NCI-H460 (cell line): ENCODE results near the gene KCMF1. TPM values are rescaled to one million over a fixed set of nuclear protein-coding genes. Genes with fewer than 3 reads are reported as not detected.

Experiments
- DNase-seq: peaks from one replicate; pipeline ENCODE4 v3.0.0-alpha.2; 2016; ENCODE audit warnings: low read depth; ENCODE audit errors: extremely low read depth
- small RNA-seq, 2 experiments: library from RNA; depleted of rRNA; stranded (forward); fragments of <200 nt; gene quantifications; one replicate each; pipeline ENCODE3, GENCODE V24; 2014
- total RNA-seq: library from RNA; depleted of rRNA; stranded (reverse); fragments of >200 nt; shearing (Covaris generic); gene quantifications from 2 replicates; pipeline ENCODE4 v1.2.3, GENCODE V29; 2014; rRNA removed

The KCMF1 gene
- total RNA-seq, 1 experiment from 2014 or later, result 92.6 TPM

DNA sequence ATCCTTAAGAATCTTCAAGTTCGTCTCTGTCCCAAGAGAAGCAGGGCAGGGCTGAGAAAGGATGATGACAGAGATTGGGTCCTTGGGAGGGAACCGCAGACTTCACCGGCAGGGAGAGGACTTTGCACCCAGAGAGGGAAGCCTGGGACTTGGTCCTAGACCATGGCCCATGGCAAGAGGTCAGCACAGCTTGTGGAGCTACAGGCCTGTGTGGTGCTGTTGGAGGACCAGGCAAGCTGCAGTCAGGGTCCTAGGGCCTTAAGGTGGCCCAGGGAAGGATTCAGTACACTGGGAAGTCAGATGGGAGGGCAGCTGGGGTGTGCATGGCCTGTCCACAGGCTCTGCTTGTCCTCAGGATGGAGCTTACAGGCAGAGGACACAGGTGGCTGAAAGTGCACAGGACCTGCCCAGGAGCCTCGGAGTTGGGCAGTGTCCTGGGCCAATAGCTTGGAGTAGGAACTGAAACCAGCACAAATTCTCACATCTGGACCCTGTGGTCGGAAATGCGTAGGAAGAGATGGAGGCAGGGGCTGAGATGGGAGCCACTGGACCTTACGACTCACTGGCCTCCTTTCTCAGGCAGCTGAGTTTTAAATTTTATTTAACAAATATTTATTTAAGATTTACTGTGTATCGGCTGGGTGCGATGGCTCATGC is 105.8 kb downstream of the KCMF1 start:
- no peak for DNase-seq

GRCh38 chr2:85077859-85078419 is 107.0 kb downstream of the KCMF1 start:
- no peak for DNase-seq

DNA sequence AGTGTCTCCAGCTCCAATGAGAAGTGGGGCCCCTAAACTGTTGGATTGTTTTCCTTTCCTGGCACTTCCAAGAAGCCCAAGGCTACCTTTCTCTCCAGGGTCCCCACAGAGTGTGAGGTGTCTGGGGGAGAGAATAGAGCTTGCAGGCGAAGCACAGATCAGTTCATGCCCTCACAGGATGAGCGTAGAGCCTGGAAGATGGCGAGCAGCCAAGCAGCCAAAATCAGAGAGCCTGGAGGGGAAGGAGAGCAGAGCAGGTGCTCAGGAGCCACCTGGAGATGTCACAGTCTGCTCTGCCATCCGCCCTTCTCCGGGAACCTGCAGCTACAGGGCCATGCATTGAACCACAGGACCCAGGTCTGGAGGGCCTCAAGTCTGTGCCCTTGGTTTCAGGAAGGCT is 107.6 kb downstream of the KCMF1 start:
- DNase-seq, result no peak

DNA sequence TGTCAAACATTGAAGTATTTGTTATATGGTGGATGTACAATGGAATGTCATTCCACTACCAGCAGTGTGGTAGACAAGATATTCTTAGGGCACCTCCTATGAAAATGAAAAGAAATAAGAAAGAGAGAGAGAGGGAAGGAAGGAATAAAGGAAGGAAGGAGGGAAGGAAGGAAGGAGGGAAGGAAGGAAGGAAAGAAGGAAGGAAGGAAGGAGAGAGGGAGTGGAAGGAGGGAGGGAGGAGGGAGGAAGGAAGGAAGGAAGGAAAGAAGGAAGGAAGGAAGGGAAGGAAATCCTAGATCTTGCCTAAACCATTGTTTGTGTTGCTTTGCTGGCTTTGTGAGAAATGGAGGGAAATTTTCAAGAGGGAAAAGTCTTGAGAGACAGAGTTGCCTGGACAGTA is 112.1 kb downstream of the KCMF1 start:
- no peak for DNase-seq

DNA sequence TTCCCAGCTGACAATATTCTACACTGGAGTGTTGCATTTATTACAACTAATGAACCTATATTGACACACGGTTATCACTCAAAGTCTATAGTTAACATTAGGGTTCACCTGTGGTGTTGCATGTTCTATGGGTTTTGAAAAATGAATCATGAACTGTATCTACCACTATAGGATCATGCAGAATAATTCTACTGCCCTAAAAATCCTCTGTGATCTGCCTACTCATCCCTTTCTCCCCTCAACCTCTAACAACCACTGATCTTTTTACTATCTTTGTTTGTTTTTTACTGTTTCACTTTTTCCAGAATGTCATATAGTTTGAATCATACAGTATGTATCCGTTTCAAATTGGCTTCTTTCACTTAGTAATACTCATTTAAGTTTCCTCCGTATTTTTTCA is 114.6 kb downstream of the KCMF1 start:
- DNase-seq, result no peak

GRCh38 chr2:85087541-85087940 is 116.6 kb downstream of the KCMF1 start:
- DNase-seq, result no peak

- DNase-seq, result no peak
Measured at GRCh38 chr2:85088921-85089320, 118.0 kb downstream of the KCMF1 start.

- DNase-seq, result no peak
Measured at GRCh38 chr2:85089585-85089984, 118.6 kb downstream of the KCMF1 start.

GRCh38 chr2:85091838-85092237 is 120.9 kb downstream of the KCMF1 start:
- no peak for DNase-seq

DNA sequence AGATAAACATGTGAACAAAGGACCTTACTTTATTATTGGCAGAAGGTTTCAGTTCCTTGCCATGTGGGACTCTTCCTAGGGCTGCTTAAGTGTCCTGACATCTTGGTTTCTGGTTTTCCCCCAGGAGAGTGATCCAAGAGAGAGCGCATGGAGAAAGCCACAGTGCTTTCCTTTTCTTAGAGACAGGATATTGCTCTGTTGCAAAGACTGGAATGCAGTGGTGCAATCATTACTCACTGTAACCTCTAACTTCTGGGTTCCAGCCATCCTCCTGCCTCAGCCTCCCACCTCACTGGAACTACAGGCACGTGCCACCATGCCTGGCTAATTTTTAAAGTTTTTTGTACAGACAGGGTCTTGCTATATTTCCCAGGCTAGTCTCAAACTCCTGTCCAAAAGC is 124.1 kb downstream of the KCMF1 start:
- no peak for DNase-seq

GRCh38 chr2:85096616-85097015 is 125.7 kb downstream of the KCMF1 start:
- DNase-seq, result no peak

GRCh38 chr2:85104228-85104627 is 133.3 kb downstream of the KCMF1 start:
- no peak for DNase-seq

GRCh38 chr2:85106489-85107180 is 135.7 kb downstream of the KCMF1 start:
- no peak for DNase-seq

Small RNAs within 50 kb of the gene (small RNA-seq; reads per million reads assigned to genes)
- gene AC078974.1, result 0 reads per million in 2 experiments

Other genes with a start within 250 kb of the KCMF1 start
- gene TRABD2A, start 90.1 kb upstream of the KCMF1 start, total RNA-seq, result 2.2 and 2.6 TPM in 2 replicates
- gene TMSB10, start 65.5 kb upstream of the KCMF1 start, total RNA-seq, result 6,173 and 7,110 TPM in 2 replicates
- 0.12 TPM in 1 of 2 replicates, not detected in the other for gene TCF7L1, start 162.2 kb downstream of the KCMF1 start, total RNA-seq